ENCODE data around the gene SPIRE2. TPM values are rescaled to one million over a fixed set of nuclear protein-coding genes. Genes with fewer than 3 reads are reported as not detected.

SPIRE2 gene
- total and polyA plus RNA-seq, 4 donors = 12.3 to 51.3 (median 27.2) TPM

DNA sequence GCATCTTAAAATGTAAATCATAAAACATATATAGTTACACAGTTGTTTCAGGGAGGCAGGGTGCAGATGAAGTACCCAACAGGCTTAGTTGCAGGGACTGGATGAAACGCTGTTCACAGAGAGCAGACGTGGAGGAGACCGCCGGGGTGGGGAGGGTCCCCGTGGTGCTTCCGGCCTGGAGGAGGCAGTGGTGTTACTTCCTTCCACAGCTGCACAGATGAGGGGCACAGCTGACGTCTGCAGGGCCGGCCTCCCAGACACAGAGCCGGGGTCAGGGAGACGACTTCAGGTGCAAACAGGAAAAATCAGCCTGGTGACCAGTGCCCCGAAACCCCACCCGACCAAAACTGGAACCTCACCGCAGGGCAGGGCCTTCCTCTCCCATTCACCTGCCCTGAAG, 17.1 kb downstream of the SPIRE2 start:
- Histone ChIP-seq H3K27me3 (ENCODE audit: control insufficient read depth, insufficient read depth, low read length) (no peaks in the 10 kb centered on the region), H3K9me3 (ENCODE audit: control insufficient read depth, insufficient read depth, low read length) (no peaks in the 10 kb centered on the region), H3K4me1 (ENCODE audit: control insufficient read depth, insufficient read depth, low read length) (no peaks in the 10 kb centered on the region), H3K27ac (ENCODE audit: low read depth, low read length) (no peak overlapping the region), H3K4me3 (ENCODE audit: low read depth, low read length) (no peak overlapping the region), H3K36me3 (ENCODE audit: control insufficient read depth, insufficient read depth, low read length) (peaks cover 50% of the 10 kb centered on the region)
- no peak for DNase-seq (ENCODE audit: low read depth in 4 of 6, low spot score in 6 of 6)
- 87% methylated on average over 8 of the region's 13 CpGs for WGBS (ENCODE audit: insufficient coverage)

DNA sequence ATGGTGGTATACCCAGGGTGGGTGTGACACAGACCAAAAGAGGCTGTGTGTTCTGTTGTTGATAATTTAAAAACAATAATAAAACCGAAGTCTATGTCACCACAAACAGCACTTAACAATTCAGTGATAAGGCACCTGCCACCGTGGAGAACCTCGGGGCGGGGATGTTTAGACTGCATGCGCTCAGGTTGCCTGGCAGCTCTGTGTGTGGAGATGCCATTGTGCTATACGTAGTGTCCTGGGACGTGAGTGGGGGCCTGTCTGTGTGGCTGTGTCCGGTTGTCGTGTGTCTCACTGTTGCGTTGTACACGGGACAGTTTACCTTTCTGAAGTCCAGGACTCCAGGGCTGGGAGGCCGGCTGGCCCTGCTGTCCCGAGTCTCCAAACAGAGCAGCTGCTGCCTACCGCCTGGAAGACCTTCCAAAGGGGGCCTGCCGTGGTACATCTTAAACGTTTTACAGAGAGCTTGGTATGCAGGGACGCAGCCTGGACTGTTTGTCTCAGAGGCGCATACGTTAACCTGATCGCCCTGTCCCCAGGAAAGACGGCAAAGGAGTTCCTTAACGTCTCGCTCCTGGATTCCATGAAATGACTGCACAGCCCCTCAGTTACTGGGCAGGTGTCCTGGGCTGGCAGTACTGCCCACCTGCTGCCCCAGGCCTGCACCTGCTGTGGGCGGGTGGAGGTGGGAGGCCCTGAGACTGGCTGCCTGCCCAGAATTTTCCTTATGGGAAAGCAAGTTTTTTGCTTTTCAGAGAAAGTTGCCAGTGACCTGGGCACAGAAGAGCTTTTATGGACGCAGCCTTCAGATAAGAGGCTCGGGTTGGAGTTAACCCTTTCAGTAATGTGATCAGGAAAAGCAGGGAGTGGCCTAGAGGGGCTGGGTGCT, 19.0 kb downstream of the SPIRE2 start:
- no peaks in the 10 kb centered on the region for H3K9me3 ChIP-seq (ENCODE audit: control insufficient read depth, insufficient read depth, low read length)
- H3K27me3 ChIP-seq (ENCODE audit: control insufficient read depth, insufficient read depth, low read length) = no peaks in the 10 kb centered on the region
- no peak overlapping the region for H3K27ac ChIP-seq (ENCODE audit: low read depth, low read length)
- H3K4me1 ChIP-seq (ENCODE audit: control insufficient read depth, insufficient read depth, low read length) = no peaks in the 10 kb centered on the region
- peaks cover 64% of the 10 kb centered on the region for H3K36me3 ChIP-seq (ENCODE audit: control insufficient read depth, insufficient read depth, low read length)
- 66% methylated on average over 23 of the region's 26 CpGs for WGBS (ENCODE audit: insufficient coverage)
- H3K4me3 ChIP-seq (ENCODE audit: low read depth, low read length) = no peak overlapping the region
- DNase-seq (ENCODE audit: low read depth in 4 of 6, low spot score in 6 of 6) = no peak

DNA sequence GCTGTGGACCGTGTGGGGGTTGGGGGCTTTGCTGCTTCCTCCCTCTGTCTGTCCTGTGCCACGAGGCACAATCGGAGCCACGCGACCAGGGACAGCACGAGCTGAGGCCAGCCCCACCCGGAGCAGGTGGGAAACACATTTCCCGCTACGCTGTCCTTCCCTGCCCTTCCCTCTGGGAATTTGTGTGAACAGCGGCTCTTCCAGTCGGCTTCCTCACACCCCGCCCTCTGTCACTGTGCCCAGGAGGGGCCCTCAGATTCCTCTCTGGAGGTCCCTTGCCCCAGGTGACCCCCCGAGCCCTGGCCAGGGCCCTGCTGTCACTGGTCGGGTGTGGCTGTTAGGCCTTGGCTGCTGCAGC, 19.6 kb downstream of the SPIRE2 start:
- Histone ChIP-seq H3K9me3 (ENCODE audit: control insufficient read depth, insufficient read depth, low read length) (no peaks in the 10 kb centered on the region), H3K27me3 (ENCODE audit: control insufficient read depth, insufficient read depth, low read length) (no peaks in the 10 kb centered on the region), H3K4me3 (ENCODE audit: low read depth, low read length) (no peak overlapping the region), H3K4me1 (ENCODE audit: control insufficient read depth, insufficient read depth, low read length) (no peaks in the 10 kb centered on the region), H3K36me3 (ENCODE audit: control insufficient read depth, insufficient read depth, low read length) (peaks cover 60% of the 10 kb centered on the region), H3K27ac (ENCODE audit: low read depth, low read length) (no peak overlapping the region)
- 70% methylated on average over 14 of the region's 14 CpGs for WGBS (ENCODE audit: insufficient coverage)
- DNase-seq (ENCODE audit: low read depth in 4 of 6, low spot score in 6 of 6) = no peak

DNA sequence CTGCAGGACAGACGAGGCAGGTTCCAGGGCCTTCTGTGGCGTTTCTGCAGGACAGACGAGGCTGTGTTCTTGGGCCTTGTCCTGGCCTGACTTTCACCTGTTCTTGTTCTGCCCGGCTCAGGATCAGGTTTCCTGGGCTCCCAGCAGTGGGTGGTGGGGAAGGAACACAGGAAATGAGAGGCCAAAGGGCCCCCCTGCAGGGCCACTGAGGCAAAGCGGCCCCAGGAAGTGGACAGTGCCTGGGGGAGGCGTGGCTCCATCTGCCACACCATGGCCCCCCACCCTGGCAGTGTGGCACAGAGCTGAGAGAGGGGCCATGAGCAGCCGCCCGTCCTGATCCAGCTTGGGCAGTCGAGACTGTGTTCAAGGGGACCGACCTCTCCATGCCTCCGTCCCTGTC, 20.7 kb downstream of the SPIRE2 start:
- 83% methylated on average over 11 of the region's 11 CpGs for WGBS (ENCODE audit: insufficient coverage)
- no peak for DNase-seq (ENCODE audit: low read depth in 4 of 6, low spot score in 6 of 6)
- no peaks in the 10 kb centered on the region for H3K4me1 ChIP-seq (ENCODE audit: control insufficient read depth, insufficient read depth, low read length)

DNA sequence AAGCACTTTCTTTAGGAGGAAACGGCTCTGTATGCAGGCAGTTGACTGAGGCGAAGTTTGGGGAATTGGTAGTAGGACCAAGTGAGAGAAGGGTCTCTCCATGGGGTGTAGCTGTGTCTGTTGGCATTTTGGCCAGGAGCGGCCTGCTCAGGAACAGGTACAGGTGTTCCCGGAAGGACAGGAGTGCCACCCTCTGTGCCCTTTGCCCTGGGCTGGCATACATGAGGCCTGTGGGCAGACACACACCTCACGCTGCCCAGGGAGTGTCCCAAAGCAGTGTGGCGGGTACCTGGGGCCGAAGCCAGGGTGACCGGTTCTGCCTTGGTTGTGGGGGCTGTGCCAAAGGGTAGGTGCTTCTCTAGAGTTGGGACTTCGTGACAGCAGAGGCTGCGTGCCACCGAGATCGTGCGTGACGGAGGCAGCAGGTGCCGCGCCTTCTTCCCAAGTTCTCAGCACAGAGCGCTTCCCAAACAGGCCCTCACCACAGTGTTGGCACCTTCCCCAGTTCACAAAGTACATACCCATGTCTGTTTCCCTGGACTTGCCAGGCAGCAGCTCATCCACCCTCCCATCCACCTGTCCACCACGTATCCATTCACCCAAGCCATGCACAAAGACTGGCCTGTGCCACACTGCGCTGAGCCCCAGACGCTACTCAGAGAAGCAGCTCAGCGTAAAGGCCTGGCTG, 25.2 kb downstream of the SPIRE2 start:
- WGBS (ENCODE audit: insufficient coverage) = 93% methylated on average over 21 of the region's 21 CpGs
- Histone ChIP-seq H3K4me3 (ENCODE audit: low read depth, low read length) (no peak overlapping the region), H3K9me3 (ENCODE audit: control insufficient read depth, insufficient read depth, low read length) (no peaks in the 10 kb centered on the region), H3K27me3 (ENCODE audit: control insufficient read depth, insufficient read depth, low read length) (no peaks in the 10 kb centered on the region), H3K36me3 (ENCODE audit: control insufficient read depth, insufficient read depth, low read length) (peaks cover 73% of the 10 kb centered on the region), H3K27ac (ENCODE audit: low read depth, low read length) (no peak overlapping the region), H3K4me1 (ENCODE audit: control insufficient read depth, insufficient read depth, low read length) (no peaks in the 10 kb centered on the region)
- no peak for DNase-seq (ENCODE audit: low read depth in 4 of 6, low spot score in 6 of 6)

More for the DNA sequence above, 20.7 kb downstream of the SPIRE2 start:
- H3K27me3 ChIP-seq (ENCODE audit: control insufficient read depth, insufficient read depth, low read length) = no peaks in the 10 kb centered on the region
- no peak overlapping the region for H3K27ac ChIP-seq (ENCODE audit: low read depth, low read length)
- H3K9me3 ChIP-seq (ENCODE audit: control insufficient read depth, insufficient read depth, low read length) = no peaks in the 10 kb centered on the region
- peaks cover 65% of the 10 kb centered on the region for H3K36me3 ChIP-seq (ENCODE audit: control insufficient read depth, insufficient read depth, low read length)
- no peak overlapping the region for H3K4me3 ChIP-seq (ENCODE audit: low read depth, low read length)

DNA sequence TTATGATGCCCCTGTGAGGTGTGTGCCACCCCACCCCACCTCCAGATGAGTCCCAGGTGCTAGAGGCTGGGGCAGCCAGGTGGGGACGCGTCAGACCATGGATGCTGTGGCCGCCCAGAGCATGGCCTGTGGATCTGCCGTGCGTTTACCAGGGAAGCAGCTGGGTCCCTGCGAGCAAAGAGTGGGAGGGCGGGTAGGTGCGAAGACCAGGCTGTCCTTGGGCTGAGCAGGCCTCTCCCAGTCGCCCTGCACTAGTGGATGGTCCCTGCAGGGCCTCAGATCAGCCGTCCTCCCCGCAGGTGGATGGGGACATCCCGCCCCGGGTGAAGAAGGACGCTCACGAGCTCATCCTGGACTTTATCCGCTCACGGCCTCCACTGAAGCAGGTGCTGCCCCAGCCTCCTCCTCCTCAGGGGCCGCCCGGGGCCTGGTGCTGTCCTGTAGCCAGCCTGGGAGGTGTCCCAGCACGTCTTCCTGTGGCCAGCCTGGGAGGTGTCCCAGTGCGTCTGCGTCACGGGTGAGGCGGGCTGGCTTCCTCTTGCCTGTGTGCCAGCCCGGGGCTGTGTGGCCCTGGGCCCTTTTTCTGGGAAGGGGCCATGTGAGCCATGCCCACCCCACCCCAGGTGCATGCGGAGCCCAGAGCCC, 27.1 kb downstream of the SPIRE2 start:
- WGBS (ENCODE audit: insufficient coverage) = 92% methylated on average over 26 of the region's 26 CpGs
- H3K27me3 ChIP-seq (ENCODE audit: control insufficient read depth, insufficient read depth, low read length) = no peaks in the 10 kb centered on the region
- no peak for DNase-seq (ENCODE audit: low read depth in 4 of 6, low spot score in 6 of 6)
- no peak overlapping the region for H3K27ac ChIP-seq (ENCODE audit: low read depth, low read length)
- peaks cover under 1% of the 10 kb centered on the region for H3K4me1 ChIP-seq (ENCODE audit: control insufficient read depth, insufficient read depth, low read length)
- H3K9me3 ChIP-seq (ENCODE audit: control insufficient read depth, insufficient read depth, low read length) = no peaks in the 10 kb centered on the region
- H3K36me3 ChIP-seq (ENCODE audit: control insufficient read depth, insufficient read depth, low read length) = peaks cover 77% of the 10 kb centered on the region
- H3K4me3 ChIP-seq (ENCODE audit: low read depth, low read length) = no peak overlapping the region

DNA sequence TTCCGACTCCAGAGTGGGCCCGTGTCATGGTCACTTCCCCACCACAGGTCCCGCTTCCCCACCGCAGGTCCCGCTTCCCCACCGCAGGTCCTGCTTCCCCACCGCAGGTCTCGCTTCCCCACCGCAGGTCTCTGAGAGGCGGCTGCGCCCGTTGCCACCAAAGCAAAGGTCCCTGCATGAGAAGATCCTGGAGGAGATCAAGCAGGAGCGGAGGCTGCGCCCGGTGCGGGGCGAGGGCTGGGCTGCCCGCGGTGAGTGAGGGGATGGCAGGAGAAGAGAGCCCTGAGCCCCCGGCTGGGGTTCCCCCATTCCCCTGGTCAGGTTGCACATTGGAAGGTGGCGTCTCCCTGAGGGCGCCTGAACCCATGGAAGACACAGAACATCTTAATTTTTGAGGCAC, 27.7 kb downstream of the SPIRE2 start:
- H3K36me3 ChIP-seq (ENCODE audit: control insufficient read depth, insufficient read depth, low read length) = peaks cover 77% of the 10 kb centered on the region
- H3K9me3 ChIP-seq (ENCODE audit: control insufficient read depth, insufficient read depth, low read length) = no peaks in the 10 kb centered on the region
- no peaks in the 10 kb centered on the region for H3K27me3 ChIP-seq (ENCODE audit: control insufficient read depth, insufficient read depth, low read length)
- no peak overlapping the region for H3K4me3 ChIP-seq (ENCODE audit: low read depth, low read length)
- 93% methylated on average over 20 of the region's 22 CpGs for WGBS (ENCODE audit: insufficient coverage)
- no peak for DNase-seq (ENCODE audit: low read depth in 4 of 6, low spot score in 6 of 6)
- H3K27ac ChIP-seq (ENCODE audit: low read depth, low read length) = no peak overlapping the region
- peaks cover 6% of the 10 kb centered on the region for H3K4me1 ChIP-seq (ENCODE audit: control insufficient read depth, insufficient read depth, low read length)

DNA sequence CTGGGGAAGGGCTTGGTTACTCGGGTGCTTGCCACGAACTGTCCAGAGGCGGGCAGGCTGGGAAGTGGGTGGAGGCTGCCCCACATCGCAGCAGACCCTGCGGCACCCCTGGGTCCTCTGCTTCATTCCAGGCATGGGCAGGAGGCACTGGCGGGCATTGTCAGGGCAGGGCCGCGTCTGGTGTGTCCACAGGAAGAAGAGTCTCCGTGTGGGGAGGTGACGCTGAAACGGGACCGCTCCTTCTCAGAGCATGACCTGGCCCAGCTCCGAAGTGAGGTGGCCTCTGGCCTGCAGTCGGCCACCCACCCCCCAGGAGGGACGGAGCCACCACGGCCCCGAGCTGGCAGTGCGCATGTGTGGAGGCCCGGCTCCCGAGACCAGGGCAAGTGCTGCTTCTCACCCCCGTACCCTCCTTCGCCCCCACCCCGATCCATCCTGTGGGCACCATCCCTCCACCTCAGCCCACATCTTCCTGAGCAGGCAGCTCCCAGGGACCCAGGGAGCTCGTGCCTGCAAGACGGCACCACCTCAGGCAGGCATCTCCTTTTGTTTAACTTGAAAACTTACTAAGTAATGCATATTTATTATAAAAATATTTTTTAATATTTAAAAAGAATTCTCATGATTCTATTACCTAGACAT, 30.8 kb downstream of the SPIRE2 start:
- 93% methylated on average over 20 of the region's 25 CpGs for WGBS (ENCODE audit: insufficient coverage)
- H3K36me3 ChIP-seq (ENCODE audit: control insufficient read depth, insufficient read depth, low read length) = peaks cover 88% of the 10 kb centered on the region
- DNase-seq (ENCODE audit: low read depth in 4 of 6, low spot score in 6 of 6) = no peak
- peaks cover 17% of the 10 kb centered on the region for H3K4me1 ChIP-seq (ENCODE audit: control insufficient read depth, insufficient read depth, low read length)
- H3K4me3 ChIP-seq (ENCODE audit: low read depth, low read length) = no peak overlapping the region
- no peaks in the 10 kb centered on the region for H3K27me3 ChIP-seq (ENCODE audit: control insufficient read depth, insufficient read depth, low read length)
- no peak overlapping the region for H3K27ac ChIP-seq (ENCODE audit: low read depth, low read length)
- no peaks in the 10 kb centered on the region for H3K9me3 ChIP-seq (ENCODE audit: control insufficient read depth, insufficient read depth, low read length)

DNA sequence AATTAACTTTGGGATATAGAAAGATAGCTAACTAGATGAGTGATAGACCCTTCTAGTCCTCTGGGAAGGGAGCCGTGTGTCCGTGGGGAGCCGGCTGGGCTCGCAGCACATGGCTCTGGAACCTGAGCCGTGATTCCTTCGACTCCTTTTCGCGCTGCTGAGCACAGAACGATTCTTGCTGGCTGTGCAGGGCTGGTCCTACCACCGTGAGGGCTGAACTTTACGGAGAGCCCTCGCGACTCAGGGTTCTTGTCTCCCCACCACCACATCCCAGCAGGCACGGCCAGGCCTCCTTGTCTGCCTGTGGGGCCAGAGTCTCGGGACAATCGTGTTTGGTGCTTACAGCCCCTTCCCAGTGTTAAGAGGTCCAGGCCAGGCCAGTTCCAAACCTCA, 31.3 kb downstream of the SPIRE2 start:
- 84% methylated on average over 16 of the region's 16 CpGs for WGBS (ENCODE audit: insufficient coverage)
- peaks cover 88% of the 10 kb centered on the region for H3K36me3 ChIP-seq (ENCODE audit: control insufficient read depth, insufficient read depth, low read length)
- no peak for DNase-seq (ENCODE audit: low read depth in 4 of 6, low spot score in 6 of 6)

More for the DNA sequence above, 31.3 kb downstream of the SPIRE2 start:
- no peaks in the 10 kb centered on the region for H3K9me3 ChIP-seq (ENCODE audit: control insufficient read depth, insufficient read depth, low read length)
- no peak overlapping the region for H3K27ac ChIP-seq (ENCODE audit: low read depth, low read length)
- peaks cover 17% of the 10 kb centered on the region for H3K4me1 ChIP-seq (ENCODE audit: control insufficient read depth, insufficient read depth, low read length)
- H3K27me3 ChIP-seq (ENCODE audit: control insufficient read depth, insufficient read depth, low read length) = no peaks in the 10 kb centered on the region
- no peak overlapping the region for H3K4me3 ChIP-seq (ENCODE audit: low read depth, low read length)
